Measurements from ENCODE around the gene CFAP74. TPM values are rescaled to one million over a fixed set of nuclear protein-coding genes. Genes with fewer than 3 reads are reported as not detected.

The CFAP74 gene
- total RNA-seq, 1 donor from 2014 or later, result 0.42 TPM

- Mint-ChIP-seq H3K9me3 (no peaks in the 10 kb centered on the region), H3K27ac (no peak overlapping the region), H3K36me3 (no peaks in the 10 kb centered on the region), H3K4me1 (no peaks in the 10 kb centered on the region), H3K4me3 (no peak overlapping the region), H3K27me3 (ENCODE audit: low read depth) (peaks cover 63% of the 10 kb centered on the region)
- no peak for DNase-seq (ENCODE audit: low spot score in 2 of 2, unreplicated experiment in 2 of 2)
- no peak for TF ChIP-seq CTCF (IDR thresholded peaks at IDR 0.05; ENCODE audit: unreplicated experiment)
Observed at GRCh38 chr1:2009101-2010053, 5.8 kb upstream of the CFAP74 start.

GRCh38 chr1:2004856-2005255, 1.3 kb upstream of the CFAP74 start:
- Mint-ChIP-seq H3K9me3 (no peaks in the 10 kb centered on the region), H3K36me3 (no peaks in the 10 kb centered on the region), H3K27me3 (ENCODE audit: low read depth) (peaks cover 34% of the 10 kb centered on the region), H3K27ac (no peak overlapping the region), H3K4me3 (no peak overlapping the region), H3K4me1 (peaks cover 8% of the 10 kb centered on the region)
- DNase-seq (ENCODE audit: low spot score in 2 of 2, unreplicated experiment in 2 of 2), result no peak
- TF ChIP-seq CTCF (IDR thresholded peaks at IDR 0.05; ENCODE audit: unreplicated experiment), result no peak

- Mint-ChIP-seq H3K4me1 (peaks cover 10% of the 10 kb centered on the region), H3K4me3 (no peak overlapping the region)
- TF ChIP-seq CTCF (IDR thresholded peaks at IDR 0.05; ENCODE audit: unreplicated experiment), result no peak
Observed at GRCh38 chr1:2001773-2002411, 1.7 kb downstream of the CFAP74 start.

GRCh38 chr1:2000850-2001249, 2.7 kb downstream of the CFAP74 start:
- Mint-ChIP-seq H3K9me3 (no peaks in the 10 kb centered on the region), H3K4me1 (peaks cover 10% of the 10 kb centered on the region), H3K27me3 (ENCODE audit: low read depth) (peaks cover 17% of the 10 kb centered on the region), H3K27ac (no peak overlapping the region), H3K36me3 (no peaks in the 10 kb centered on the region), H3K4me3 (no peak overlapping the region)
- no peak for DNase-seq (ENCODE audit: low spot score in 2 of 2, unreplicated experiment in 2 of 2)
- no peak for TF ChIP-seq CTCF (IDR thresholded peaks at IDR 0.05; ENCODE audit: unreplicated experiment)

More at GRCh38 chr1:2001773-2002411, 1.7 kb downstream of the CFAP74 start:
- Mint-ChIP-seq H3K27ac (no peak overlapping the region), H3K27me3 (ENCODE audit: low read depth) (peaks cover 18% of the 10 kb centered on the region), H3K36me3 (no peaks in the 10 kb centered on the region), H3K9me3 (no peaks in the 10 kb centered on the region)
- no peak for DNase-seq (ENCODE audit: low spot score in 2 of 2, unreplicated experiment in 2 of 2)

- peaks cover 14% of the 10 kb centered on the region for H3K27me3 Mint-ChIP-seq (ENCODE audit: low read depth)
Observed at GRCh38 chr1:2000432-2000831, 3.2 kb downstream of the CFAP74 start.

More at GRCh38 chr1:2000432-2000831, 3.2 kb downstream of the CFAP74 start:
- no peak for DNase-seq (ENCODE audit: low spot score in 2 of 2, unreplicated experiment in 2 of 2)
- Mint-ChIP-seq H3K4me3 (no peak overlapping the region), H3K27ac (no peak overlapping the region), H3K36me3 (no peaks in the 10 kb centered on the region), H3K4me1 (peaks cover 10% of the 10 kb centered on the region), H3K9me3 (no peaks in the 10 kb centered on the region)
- no peak for TF ChIP-seq CTCF (IDR thresholded peaks at IDR 0.05; ENCODE audit: unreplicated experiment)
